ENCODE data around the gene HLA-E.

The HLA-E gene

DNA sequence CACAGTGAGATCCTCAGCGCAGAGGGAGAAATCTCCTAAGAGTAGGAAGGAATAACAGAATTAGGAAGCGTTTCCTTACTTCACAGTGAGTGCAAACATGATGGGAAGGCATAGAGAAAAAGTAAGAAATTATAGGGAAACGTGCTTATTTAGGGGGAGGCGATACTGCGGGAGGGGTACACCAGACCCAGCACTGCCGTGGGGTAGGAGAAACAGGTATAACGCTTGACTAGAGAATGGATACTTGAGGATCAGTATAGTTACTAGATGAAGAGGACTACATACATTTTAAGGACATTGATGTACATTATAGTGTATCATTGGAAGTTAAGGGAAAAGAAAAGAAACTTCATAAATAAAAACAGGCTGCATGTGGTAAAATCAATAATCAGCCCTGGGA lies 26.8 kb upstream of the HLA-E start:
- Histone ChIP-seq H3K23ac (ENCODE audit: low read length in 2 of 2) (no peak overlapping the region), H2AK5ac (ENCODE audit: low read length, severe bottlenecking) (no peak overlapping the region), H4K8ac (ENCODE audit: low read length) (no peak overlapping the region), H2BK120ac (ENCODE audit: low read depth, low read length) (no peak overlapping the region), H2AFZ (ENCODE audit: low read depth, low read length) (no peak overlapping the region), H2BK15ac (ENCODE audit: low read depth, poor library complexity, severe bottlenecking) (no peak overlapping the region), H4K91ac (ENCODE audit: low read length) (no peak overlapping the region), H3K4me2 (ENCODE audit: low read length, poor library complexity, severe bottlenecking) (no peak overlapping the region), H2BK5ac (ENCODE audit: low read depth, low read length, poor library complexity, severe bottlenecking) (no peak overlapping the region), H3K4me1 (ENCODE audit: control insufficient read depth, insufficient read depth, low read depth, low read length) (peaks cover 4% of the 10 kb centered on the region), H3K36me3 (ENCODE audit: control insufficient read depth in 1 of 2, insufficient read depth in 2 of 2, low read depth in 1 of 2, low read length in 2 of 2) (no peaks in the 10 kb centered on the region), H3K9ac (ENCODE audit: low read length) (no peak overlapping the region), H3K18ac (ENCODE audit: low read depth in 1 of 2, low read length in 2 of 2) (no peak overlapping the region), H3K4me3 (ENCODE audit: insufficient read depth in 1 of 2, low read depth in 1 of 2, low read length in 2 of 2) (no peak overlapping the region), H3K27me3 (ENCODE audit: control insufficient read depth in 1 of 2, insufficient read depth in 1 of 2, low read length in 2 of 2) (peaks cover 81 to 99% of the 10 kb centered on the region in 2 experiments), H2BK12ac (ENCODE audit: low read length in 2 of 2) (no peak overlapping the region), H3K4ac (ENCODE audit: low read depth in 1 of 2, low read length in 2 of 2) (no peak overlapping the region), H3K9me3 (ENCODE audit: control insufficient read depth, low read length) (peaks cover 27% of the 10 kb centered on the region), H3K14ac (ENCODE audit: low read length in 2 of 2) (no peak overlapping the region), H3K27ac (ENCODE audit: low read length, poor library complexity, severe bottlenecking) (no peak overlapping the region), H3K79me1 (replicated peaks; ENCODE audit: low read length, poor library complexity, severe bottlenecking) (no peaks in the 10 kb centered on the region)
- WGBS, result 70% methylated on average over 7 of the region's 7 CpGs
- no peak for DNase-seq

DNA sequence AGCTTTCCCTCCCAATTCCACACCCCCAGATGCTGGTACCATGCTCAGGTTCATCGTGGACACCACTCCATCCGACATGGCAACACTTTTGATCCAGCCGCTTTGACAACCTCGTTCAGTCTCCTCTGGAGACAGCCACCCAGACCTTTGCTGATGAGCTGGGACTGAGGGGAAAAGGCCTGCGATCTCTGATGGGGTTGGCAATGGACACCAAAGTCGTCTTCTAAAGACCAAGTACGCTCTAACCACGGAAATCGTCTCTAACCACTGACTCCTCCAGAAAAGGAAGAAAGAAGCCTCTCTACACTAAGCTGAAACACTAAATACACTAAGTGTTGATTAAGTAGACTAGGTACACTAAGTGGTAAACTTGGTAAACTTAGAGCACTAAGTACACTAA lies 26.1 kb upstream of the HLA-E start:
- Histone ChIP-seq H3K4me1 (ENCODE audit: control insufficient read depth, insufficient read depth, low read depth, low read length) (peaks cover 4% of the 10 kb centered on the region), H3K23ac (ENCODE audit: low read length in 2 of 2) (peak overlapping the region in 1 of 2 experiments; percentile 26)
- WGBS, result 94% methylated on average over 5 of the region's 9 CpGs

DNA sequence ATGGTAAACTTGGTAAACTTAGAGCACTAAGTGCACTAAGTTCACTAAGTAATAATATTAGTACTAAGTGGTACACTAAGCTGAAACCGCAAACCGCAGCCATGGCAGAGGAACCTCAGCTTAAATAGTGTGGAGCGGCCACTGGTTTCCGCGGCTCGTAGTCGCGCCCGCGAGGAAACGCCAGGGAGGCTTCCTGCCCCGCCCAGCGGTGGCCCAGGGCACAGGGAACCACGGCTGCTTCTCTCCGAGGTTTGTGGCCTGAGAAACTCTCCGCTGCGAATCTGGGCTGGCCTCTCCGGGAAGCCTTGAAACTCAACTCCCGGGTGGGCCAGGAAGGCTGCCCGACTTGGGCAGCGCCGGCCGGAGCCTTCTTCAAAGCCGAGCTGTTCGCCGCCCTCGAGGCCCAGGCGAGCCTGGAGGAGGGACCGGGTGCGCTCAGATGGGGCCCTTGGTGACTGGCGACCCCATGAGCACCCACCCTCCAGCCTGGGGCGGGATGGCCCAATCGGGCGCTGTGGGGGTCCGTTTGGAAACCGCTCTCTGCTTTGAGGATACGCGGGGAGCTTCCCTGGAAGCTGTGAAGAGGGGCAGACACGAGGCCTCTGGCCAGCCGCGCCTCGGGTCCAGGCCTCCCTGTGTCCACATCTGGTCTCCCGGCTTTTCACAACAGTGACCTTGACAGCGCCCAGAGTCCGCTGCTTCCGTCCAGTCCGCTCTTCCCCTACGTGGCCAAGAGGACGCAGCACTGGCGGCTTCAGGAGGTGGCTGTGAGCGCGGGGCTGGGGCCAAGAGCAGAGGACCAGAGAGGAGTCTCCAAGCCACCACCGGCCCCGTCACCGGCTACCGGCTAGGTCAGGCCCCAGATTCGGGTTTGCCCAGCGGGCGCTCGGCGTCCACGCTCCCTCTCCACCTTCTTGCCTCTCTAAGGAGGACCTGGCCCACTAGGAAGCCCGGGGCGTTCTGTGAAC lies 25.4 kb upstream of the HLA-E start:
- H3K18ac ChIP-seq (ENCODE audit: low read depth in 1 of 2, low read length in 2 of 2), result no peak overlapping the region

More for the DNA sequence above, 26.1 kb upstream of the HLA-E start:
- Histone ChIP-seq H2BK5ac (ENCODE audit: low read depth, low read length, poor library complexity, severe bottlenecking) (no peak overlapping the region), H2BK12ac (ENCODE audit: low read length in 2 of 2) (no peak overlapping the region), H3K4ac (ENCODE audit: low read depth in 1 of 2, low read length in 2 of 2) (no peak overlapping the region), H2AK5ac (ENCODE audit: low read length, severe bottlenecking) (no peak overlapping the region), H3K9ac (ENCODE audit: low read length) (no peak overlapping the region), H3K27ac (ENCODE audit: low read length, poor library complexity, severe bottlenecking) (no peak overlapping the region), H3K4me2 (ENCODE audit: low read length, poor library complexity, severe bottlenecking) (no peak overlapping the region), H3K4me3 (ENCODE audit: insufficient read depth in 1 of 2, low read depth in 1 of 2, low read length in 2 of 2) (peak overlapping the region in 1 of 2 experiments; percentile 27), H3K27me3 (ENCODE audit: control insufficient read depth in 1 of 2, insufficient read depth in 1 of 2, low read length in 2 of 2) (peaks cover 81 to 98% of the 10 kb centered on the region in 2 experiments), H2BK120ac (ENCODE audit: low read depth, low read length) (no peak overlapping the region), H3K9me3 (ENCODE audit: control insufficient read depth, low read length) (peaks cover 25% of the 10 kb centered on the region), H4K91ac (ENCODE audit: low read length) (no peak overlapping the region), H2BK15ac (ENCODE audit: low read depth, poor library complexity, severe bottlenecking) (no peak overlapping the region), H4K8ac (ENCODE audit: low read length) (no peak overlapping the region), H3K79me1 (replicated peaks; ENCODE audit: low read length, poor library complexity, severe bottlenecking) (no peaks in the 10 kb centered on the region), H2AFZ (ENCODE audit: low read depth, low read length) (no peak overlapping the region), H3K14ac (ENCODE audit: low read length in 2 of 2) (no peak overlapping the region), H3K36me3 (ENCODE audit: control insufficient read depth in 1 of 2, insufficient read depth in 2 of 2, low read depth in 1 of 2, low read length in 2 of 2) (no peaks in the 10 kb centered on the region), H3K18ac (ENCODE audit: low read depth in 1 of 2, low read length in 2 of 2) (no peak overlapping the region)
- DNase-seq, result no peak

DNA sequence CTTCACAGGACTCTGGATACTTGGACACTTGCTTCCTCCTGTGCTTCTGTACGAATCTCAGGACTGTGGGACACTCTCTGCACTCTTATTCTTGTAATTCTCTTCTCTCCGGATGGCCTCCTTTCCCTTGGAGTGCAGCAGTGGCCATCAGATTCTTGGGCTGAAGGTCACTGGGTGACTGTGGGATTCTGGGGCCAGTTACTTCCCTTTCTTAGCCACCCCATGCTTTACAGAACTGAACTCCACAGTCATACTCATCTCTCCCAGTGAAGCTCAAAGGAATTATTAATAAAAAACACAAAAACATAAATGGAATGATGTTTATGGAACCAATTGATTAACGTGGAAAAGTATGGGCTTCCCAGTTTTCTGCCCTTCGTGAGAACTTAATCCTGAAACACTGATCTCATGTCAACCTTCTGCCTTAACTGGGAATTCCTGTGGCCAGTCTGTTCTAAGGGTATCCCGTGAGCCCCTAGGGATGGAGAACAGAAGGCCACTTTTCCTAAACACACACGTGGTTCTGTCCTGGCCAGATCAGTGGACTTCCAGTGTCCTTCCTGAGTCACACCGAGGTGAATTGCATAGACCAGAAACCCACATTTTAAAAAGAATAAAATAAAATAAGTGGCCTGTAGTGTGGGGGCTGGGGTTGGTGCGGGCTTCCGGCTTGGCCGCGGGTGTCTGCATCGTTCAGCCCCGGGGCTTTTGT lies 23.6 kb upstream of the HLA-E start:
- no peak overlapping the region for H2AFZ ChIP-seq (ENCODE audit: low read depth, low read length)
- H3K9me3 ChIP-seq (ENCODE audit: control insufficient read depth, low read length), result peaks cover 6% of the 10 kb centered on the region
- no peak overlapping the region for H3K14ac ChIP-seq (ENCODE audit: low read length in 2 of 2)
- no peak overlapping the region for H2BK12ac ChIP-seq (ENCODE audit: low read length in 2 of 2)
- H3K18ac ChIP-seq (ENCODE audit: low read depth in 1 of 2, low read length in 2 of 2), result no peak overlapping the region
- H3K27me3 ChIP-seq (ENCODE audit: control insufficient read depth in 1 of 2, insufficient read depth in 1 of 2, low read length in 2 of 2), result peaks cover 83 to 96% of the 10 kb centered on the region in 2 experiments
- 32% methylated on average over 12 of the region's 13 CpGs for WGBS
- H3K4me3 ChIP-seq (ENCODE audit: insufficient read depth in 1 of 2, low read depth in 1 of 2, low read length in 2 of 2), result peak overlapping the region in 1 of 2 experiments; percentile 77
- no peak overlapping the region for H4K8ac ChIP-seq (ENCODE audit: low read length)
- H4K91ac ChIP-seq (ENCODE audit: low read length), result no peak overlapping the region
- no peak overlapping the region for H3K27ac ChIP-seq (ENCODE audit: low read length, poor library complexity, severe bottlenecking)
- no peak overlapping the region for H2BK120ac ChIP-seq (ENCODE audit: low read depth, low read length)
- H3K36me3 ChIP-seq (ENCODE audit: control insufficient read depth in 1 of 2, insufficient read depth in 2 of 2, low read depth in 1 of 2, low read length in 2 of 2), result no peaks in the 10 kb centered on the region
- no peak overlapping the region for H3K23ac ChIP-seq (ENCODE audit: low read length in 2 of 2)
- H2BK5ac ChIP-seq (ENCODE audit: low read depth, low read length, poor library complexity, severe bottlenecking), result no peak overlapping the region
- H3K4me2 ChIP-seq (ENCODE audit: low read length, poor library complexity, severe bottlenecking), result peak overlapping the region; percentile 55
- no peak overlapping the region for H3K9ac ChIP-seq (ENCODE audit: low read length)
- peaks cover 4% of the 10 kb centered on the region for H3K4me1 ChIP-seq (ENCODE audit: control insufficient read depth, insufficient read depth, low read depth, low read length)
- no peaks in the 10 kb centered on the region for H3K79me1 ChIP-seq (replicated peaks; ENCODE audit: low read length, poor library complexity, severe bottlenecking)
- no peak overlapping the region for H2BK15ac ChIP-seq (ENCODE audit: low read depth, poor library complexity, severe bottlenecking)
- DNase-seq, result peak; percentile 30
- no peak overlapping the region for H2AK5ac ChIP-seq (ENCODE audit: low read length, severe bottlenecking)
- no peak overlapping the region for H3K4ac ChIP-seq (ENCODE audit: low read depth in 1 of 2, low read length in 2 of 2)

More for the DNA sequence above, 25.4 kb upstream of the HLA-E start:
- Histone ChIP-seq H3K4me3 (ENCODE audit: insufficient read depth in 1 of 2, low read depth in 1 of 2, low read length in 2 of 2) (peak overlapping the region in 1 of 2 experiments; percentile 27), H3K4me1 (ENCODE audit: control insufficient read depth, insufficient read depth, low read depth, low read length) (peaks cover 4% of the 10 kb centered on the region), H3K27me3 (ENCODE audit: control insufficient read depth in 1 of 2, insufficient read depth in 1 of 2, low read length in 2 of 2) (peaks cover 79 to 96% of the 10 kb centered on the region in 2 experiments), H2BK120ac (ENCODE audit: low read depth, low read length) (no peak overlapping the region), H2BK15ac (ENCODE audit: low read depth, poor library complexity, severe bottlenecking) (no peak overlapping the region), H3K9ac (ENCODE audit: low read length) (no peak overlapping the region), H3K27ac (ENCODE audit: low read length, poor library complexity, severe bottlenecking) (no peak overlapping the region), H3K36me3 (ENCODE audit: control insufficient read depth in 1 of 2, insufficient read depth in 2 of 2, low read depth in 1 of 2, low read length in 2 of 2) (no peaks in the 10 kb centered on the region), H3K23ac (ENCODE audit: low read length in 2 of 2) (no peak overlapping the region), H2BK5ac (ENCODE audit: low read depth, low read length, poor library complexity, severe bottlenecking) (no peak overlapping the region), H3K4ac (ENCODE audit: low read depth in 1 of 2, low read length in 2 of 2) (no peak overlapping the region), H2BK12ac (ENCODE audit: low read length in 2 of 2) (no peak overlapping the region), H4K91ac (ENCODE audit: low read length) (no peak overlapping the region), H2AFZ (ENCODE audit: low read depth, low read length) (no peak overlapping the region), H3K79me1 (replicated peaks; ENCODE audit: low read length, poor library complexity, severe bottlenecking) (no peaks in the 10 kb centered on the region), H4K8ac (ENCODE audit: low read length) (no peak overlapping the region), H2AK5ac (ENCODE audit: low read length, severe bottlenecking) (no peak overlapping the region), H3K14ac (ENCODE audit: low read length in 2 of 2) (no peak overlapping the region), H3K4me2 (ENCODE audit: low read length, poor library complexity, severe bottlenecking) (no peak overlapping the region), H3K9me3 (ENCODE audit: control insufficient read depth, low read length) (peaks cover 20% of the 10 kb centered on the region)
- WGBS, result 62% methylated on average over 64 of the region's 64 CpGs
- DNase-seq, result peak; percentile 45

Data from mesenchymal stem cell (in vitro differentiated cells and primary cell).